Anterior cingulate cortex (tissue), 58 donors: Measurements from ENCODE around the gene PLPPR2.
"Not testable (repeated sequence)": the region's sequence is repeated elsewhere in the genome, so short reads cannot be mapped to it uniquely, and the experiment has no call there.

Source experiments
- DNase-seq, 58 donors: peaks; one replicate each; lab custom pipeline; 2025; lab: John Stamatoyannopoulos, UW

PLPPR2 gene

DNA sequence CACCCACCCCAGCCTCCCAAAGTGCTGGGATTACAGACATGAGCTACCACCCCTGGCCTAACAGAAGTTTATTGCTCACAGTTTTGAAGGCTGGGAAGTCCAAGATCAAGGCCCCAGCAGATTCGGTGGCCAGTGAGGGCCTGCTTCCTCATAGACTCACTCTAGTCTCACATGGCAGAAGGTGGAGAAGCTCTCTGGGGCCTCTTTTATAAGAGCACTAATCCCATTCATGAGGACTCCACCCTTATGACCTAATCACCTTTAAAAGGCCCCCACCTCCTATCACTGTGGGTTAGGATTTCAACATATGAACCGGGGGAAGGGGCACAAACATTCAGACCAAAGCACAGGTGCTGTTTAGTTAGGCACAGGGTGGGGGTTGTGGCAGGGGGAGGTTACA lies 12.3 kb downstream of the PLPPR2 start:
- DNase-seq, result no peak

DNA sequence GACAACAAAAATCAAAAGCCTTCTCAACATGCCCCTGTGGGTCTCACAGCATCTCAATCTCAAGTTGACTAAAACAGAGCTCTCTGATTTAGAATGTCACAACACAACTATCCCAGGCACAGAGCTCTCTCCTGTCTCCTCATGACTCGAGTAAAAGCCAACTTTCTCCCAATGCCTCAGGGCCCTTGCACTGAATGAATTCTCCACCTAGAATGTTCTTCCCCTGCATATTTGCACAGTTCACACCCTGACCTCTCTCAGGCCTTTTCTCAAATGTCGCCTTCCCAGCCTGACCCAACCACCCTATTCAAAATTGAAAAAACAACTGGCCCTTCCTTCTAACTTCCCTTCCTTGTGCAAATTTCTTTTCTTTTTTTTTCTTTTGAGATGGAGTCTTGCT lies 15.5 kb downstream of the PLPPR2 start:
- no peak for DNase-seq

DNA sequence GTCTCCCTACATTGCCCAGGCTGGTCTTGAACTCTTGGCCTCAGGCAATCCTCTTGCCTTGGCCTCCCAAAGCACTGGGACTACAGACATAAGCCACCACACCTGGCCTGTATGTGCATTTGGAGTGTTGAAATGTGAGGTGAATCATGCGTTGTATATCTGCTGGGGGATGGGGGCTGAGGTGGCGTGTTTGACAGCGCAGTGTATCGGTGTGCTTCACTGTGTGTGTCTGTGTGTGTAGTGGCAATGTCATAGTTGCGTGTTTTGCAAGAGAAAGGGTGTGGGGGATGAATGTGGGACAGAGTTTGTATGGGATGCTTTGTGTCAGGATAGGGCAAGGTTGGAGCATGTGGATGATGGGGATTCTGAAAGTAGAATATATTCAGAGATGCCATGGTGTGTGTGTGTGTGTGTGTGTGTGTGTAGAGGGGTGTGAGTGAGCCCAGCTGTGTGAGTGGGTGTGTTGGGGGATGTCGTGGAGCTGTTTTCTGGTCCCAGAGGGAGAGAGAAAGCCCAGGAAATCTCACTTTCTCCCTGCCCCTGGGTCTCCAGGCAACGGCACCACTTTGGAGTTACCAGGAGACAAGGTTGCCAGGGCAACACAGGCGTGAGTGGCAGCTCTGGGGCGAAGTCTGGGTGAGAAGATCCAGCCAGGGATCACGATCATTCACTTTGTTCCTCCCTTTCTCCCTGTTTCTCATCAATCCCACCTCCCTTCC lies 18.1 kb downstream of the PLPPR2 start:
- peak in 56 of 58 donors; percentile 12 to 89 (median 64) for DNase-seq

DNA sequence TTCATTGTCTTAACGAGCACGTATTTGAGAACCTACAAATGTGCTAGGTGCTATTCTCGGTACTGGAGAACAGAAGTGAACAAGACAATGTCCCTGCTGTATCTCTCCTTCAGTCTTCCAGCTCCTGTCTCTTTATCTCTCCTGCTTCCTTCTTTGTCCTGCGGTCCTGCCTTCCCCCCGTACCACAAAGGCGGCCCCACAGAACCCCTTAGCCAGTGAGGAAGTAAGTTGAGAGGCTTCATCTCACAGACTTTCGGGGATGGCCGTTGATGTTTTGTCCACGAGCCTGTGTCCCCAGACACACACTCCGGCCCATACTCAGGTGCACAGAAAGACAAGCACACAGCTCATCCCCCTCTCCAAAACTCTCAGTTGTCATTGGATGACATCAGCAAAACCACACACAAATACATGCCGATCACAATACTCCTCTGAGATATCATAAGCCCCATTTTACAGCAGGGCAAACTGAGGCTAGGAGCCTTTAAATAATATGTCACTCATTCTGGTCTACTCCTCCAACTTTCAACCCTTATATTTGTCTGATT lies 18.7 kb downstream of the PLPPR2 start:
- peak in 8 of 58 donors; percentile 9 to 81 (median 40) for DNase-seq

DNA sequence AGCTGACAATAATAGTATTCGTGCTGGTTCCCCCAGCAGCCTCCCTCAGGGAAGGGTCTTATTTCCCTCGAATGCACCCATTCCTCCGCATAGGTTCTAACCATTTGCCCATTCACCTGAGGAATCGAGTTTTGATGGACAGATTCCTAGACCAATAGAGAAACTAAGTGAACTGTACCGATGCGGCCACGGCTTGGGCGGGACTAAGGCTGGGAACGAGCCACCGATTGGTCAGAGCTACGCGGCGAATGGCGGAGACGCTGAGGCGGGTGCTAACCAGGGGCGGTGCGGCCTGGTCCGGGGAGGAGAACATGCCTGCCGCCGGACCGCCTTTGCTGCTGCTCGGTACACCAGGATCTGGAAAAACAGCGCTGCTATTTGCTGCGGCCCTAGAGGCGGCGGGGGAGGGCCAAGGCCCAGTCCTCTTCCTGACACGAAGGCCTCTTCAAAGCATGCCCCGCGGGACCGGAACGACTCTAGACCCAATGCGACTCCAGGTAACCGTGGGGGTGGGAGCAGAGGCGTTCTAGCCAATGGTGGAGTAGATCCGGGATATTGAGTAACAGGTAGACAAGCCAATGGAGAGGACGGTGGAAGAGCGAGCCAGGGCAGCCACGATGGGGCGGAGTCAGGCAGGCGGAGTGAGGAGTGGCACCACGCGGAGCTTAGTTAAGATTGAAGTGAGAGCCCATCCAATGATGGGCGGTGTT lies 19.4 kb downstream of the PLPPR2 start, which contains the start of gene SWSAP1:
TSS of gene SWSAP1 (plus strand) at position 234 of the 710 bp plus-strand sequence. CDS start at position 249, 15 bp downstream.
- peak; percentile 92 to 100 (median 99) for DNase-seq

DNA sequence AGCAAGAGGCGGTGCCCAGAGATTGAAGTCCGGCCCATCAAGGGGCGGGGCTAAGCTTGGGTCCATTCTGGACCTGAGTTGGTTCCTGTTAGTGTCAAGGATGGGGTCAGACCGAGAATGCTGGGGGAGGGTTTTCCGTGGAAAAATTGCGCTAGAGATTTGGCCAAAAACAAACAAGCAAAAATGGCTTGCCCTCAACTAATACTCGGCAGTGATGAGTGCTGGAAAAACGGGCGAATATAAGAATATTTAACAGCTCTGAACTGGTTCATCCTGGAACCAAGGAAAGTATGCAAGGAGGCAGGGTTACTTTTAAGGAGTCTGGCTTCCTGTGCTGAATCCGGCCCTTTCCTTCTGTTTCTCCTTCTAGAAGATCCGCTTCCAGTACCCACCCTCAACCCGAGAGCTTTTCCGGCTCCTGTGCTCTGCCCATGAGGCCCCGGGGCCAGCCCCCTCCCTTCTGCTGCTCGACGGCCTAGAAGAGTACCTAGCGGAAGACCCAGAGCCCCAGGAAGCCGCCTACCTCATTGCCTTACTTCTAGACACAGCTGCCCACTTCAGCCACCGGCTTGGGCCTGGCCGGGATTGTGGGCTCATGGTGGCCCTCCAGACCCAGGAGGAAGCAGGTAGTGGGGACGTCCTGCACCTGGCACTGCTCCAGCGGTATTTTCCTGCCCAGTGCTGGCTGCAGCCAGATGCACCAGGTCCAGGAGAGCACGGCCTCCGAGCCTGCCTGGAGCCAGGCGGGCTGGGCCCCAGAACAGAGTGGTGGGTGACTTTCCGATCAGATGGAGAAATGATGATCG lies 20.1 kb downstream of the PLPPR2 start:
- DNase-seq, result peak in 32 of 58 donors; percentile 7 to 50 (median 34)

DNA sequence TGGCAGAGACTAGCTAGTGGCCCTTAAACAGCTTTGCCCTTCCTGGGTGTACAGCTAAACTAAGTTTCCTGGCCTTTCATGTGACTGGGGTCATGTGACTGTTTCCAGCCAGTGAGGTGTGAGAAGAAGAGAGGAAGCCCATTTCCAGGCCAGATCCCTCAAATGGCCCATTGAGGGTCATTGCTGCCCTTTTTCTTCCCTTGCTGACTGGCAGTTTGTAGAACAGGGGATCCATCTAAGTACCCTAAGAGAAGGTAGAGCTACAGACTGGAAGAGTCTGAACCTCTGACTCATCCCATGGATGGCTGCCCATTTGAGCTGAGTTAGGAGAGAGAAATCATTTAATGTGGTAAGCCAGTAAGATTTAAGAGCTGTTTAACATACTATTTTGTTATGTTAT lies 22.0 kb downstream of the PLPPR2 start:
- DNase-seq, result peak in 15 of 58 donors; percentile 2 to 50 (median 10)

DNA sequence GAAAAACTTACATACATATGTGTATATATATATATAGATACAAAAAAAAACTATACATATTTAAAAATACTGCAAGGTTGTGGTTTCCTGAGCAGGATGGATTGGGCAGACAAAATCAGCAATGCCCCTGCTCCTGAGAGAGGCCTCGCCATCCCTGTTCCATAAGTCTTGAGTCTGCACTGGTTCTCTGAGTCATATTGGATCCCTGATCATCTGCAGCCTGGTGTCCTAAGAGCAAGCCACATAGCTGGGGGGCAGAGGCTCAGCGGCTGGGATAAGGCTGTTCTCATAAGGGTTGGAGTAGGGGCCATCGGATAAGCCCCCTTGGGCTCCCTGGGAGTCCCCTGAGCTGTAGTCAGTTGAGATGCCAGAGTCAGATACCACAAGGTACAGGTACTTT lies 22.5 kb downstream of the PLPPR2 start:
- no peak for DNase-seq

DNA sequence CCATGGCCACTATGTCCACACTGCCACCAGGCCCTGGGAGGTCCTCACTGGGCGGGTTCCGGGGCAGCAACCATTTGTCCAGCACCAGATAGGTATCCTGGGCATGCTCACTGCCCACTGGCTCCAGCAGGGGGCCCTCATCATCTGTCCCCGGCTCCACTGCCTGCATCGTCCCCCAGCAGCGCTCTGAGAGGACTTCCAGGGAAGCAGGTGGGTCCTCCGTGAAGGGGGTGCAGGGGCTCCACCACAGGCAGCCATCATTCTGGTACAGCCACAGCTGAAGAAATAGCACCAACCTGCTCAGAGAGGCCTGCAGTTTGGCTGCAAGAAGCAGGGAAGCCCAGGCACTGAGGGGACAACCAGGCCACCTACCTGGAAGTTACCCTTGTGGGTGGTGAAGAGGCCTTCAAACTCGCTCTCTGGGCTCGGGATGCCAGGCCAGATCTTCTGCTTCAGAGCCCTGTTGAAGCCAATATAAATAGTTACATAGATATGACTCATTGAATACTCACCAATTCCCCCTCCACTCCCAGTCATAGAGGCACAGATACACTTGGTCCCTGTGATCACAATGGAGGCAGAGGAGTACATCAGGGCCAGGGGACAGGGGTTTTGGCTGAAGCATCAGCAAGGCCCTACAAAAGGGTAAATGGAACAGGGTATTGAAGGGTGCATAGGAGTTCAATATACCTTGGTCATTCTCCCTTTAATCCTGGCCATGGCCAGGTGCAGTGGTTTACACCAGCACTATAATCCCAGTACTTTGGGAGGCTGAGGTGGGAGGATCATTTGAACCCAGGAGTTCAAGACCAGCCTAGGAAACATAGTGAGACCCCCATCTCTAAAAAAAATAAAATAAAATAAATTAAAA lies 23.3 kb downstream of the PLPPR2 start:
- DNase-seq, result peak in 36 of 58 donors; percentile 4 to 58 (median 22)

DNA sequence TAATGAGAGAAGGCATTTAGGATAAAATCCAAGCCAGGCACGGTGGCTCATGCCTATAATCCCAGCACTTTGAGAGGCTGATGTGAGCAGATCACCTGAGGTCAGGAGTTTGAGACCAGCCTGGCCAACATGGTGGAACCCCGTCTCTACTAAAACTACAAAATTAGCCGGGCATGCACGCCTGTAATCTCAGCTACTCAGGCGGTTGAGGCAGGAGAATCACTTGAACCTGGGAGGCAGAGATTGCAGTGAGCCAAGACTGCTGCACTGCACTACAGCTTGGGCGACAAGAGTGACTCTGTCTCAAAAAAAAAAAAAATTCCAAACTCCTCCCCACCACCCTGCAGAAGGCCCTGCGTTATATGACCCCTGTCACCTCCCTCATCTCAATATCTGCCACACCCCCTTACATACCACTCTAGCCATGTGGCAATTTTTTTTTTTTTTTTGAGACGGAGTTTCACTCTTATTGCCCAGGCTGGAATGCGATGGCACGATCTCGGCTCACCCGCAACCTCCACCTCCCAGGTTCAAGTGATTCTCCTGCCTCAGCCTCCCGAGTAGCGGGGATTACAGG lies 24.1 kb downstream of the PLPPR2 start:
- DNase-seq, result not testable (repeated sequence)

DNA sequence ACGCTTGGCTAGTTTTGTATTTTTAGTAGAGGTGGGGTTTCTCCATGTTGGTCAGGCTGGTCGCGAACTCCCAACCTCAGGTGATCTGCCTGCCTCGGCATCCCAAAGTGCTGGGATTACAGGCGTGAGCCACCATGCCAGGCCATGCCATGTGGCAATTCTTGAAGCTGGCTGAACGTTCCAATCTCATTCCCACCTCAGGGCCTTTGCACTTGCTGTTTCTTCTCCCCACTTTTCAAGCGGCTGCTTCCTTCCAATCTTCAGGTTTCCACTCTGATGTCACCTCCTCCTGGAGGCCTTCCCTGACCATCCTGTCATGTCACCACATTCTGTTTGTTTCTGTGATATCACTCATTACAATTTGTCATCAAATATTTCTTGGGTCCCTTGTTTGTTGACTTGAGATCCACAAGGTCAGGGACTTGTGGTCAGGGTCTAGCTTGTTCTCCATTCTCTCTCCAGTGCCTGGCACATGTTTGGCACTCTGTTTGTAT lies 24.7 kb downstream of the PLPPR2 start:
- no peak for DNase-seq

DNA sequence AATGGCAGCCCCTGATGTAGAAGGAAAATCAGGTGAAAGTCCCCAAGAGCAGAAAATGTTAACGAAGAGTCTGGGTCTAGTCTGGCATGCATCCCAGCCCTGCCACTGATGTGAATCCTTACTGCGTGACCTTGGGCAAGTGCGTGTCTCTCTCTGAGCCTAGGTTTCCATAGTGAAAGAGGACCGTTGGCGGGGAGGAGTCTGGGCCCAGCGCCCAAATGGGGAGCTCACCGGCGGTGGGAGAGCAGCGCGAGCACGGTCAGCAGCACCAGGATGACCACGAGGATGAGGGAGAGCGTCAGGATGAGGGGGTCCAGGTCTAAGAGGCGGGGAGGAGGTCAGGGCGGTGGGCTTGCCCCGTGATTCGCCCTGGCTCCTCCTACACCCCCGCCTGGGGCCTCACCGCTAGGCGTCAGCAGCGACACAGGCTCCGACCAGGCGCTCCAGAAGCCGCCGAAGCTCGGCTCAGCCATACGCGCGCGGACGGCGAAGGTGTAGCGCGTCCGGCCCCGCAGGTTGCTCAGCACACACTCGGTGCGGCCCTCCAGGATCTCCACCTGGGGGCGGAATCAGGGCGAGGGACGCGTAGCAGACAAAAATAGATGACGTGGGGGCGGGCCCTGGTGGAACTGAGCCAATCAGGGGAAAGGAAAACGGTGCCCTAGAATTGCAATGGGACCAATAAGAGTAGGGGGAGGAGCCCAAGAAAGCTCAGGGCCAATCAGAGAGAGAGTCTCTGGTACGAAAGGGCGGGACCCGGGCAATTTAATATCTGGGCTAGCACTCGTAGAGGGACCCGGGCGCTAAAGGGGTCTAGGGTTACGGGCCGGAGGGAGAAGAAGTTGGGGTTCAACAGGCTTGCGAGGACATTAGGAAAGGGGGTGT lies 25.7 kb downstream of the PLPPR2 start:
- peak; percentile 65 to 97 (median 88) for DNase-seq

DNA sequence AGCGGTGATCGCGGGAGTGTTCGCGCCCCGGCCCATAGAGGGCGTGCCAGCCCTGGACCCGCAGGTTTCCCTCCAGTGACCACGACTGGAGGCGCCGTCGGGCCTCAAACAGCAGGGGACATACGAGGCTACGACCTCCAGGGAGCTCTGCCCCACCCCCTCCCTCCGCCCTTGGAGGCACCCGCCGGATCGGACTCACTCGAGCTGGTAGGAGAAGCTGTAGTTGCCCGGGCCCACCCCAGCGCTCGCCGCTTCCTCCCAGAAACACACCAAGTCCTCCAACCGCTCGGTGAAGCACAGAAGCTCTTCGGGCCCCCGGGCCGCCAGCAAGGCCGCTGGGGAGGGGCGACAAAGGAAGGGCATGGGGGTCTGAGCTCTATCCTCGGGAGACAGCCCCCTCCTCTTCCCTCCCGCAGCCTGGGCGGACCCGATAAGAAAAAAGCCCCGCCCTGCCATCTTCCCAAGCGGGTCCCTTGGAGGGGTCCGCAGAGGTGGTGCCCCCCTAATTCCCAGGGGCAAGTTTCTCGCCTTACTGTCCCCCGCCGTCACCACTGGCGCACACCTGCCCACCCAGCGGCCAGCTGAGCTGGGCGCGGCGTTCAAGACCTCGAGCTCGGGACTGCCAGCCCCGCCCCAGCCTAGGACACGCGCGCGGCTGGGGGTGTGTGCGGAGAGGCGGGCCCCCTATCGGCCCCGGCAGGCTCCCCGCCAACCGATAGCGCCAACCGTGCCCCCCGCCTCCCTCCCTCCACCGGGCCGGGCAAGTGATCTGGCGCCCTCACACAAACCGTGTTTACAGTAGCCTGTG lies 27.9 kb downstream of the PLPPR2 start:
- DNase-seq, result peak in 5 of 58 donors; percentile 4 to 24 (median 11)

DNA sequence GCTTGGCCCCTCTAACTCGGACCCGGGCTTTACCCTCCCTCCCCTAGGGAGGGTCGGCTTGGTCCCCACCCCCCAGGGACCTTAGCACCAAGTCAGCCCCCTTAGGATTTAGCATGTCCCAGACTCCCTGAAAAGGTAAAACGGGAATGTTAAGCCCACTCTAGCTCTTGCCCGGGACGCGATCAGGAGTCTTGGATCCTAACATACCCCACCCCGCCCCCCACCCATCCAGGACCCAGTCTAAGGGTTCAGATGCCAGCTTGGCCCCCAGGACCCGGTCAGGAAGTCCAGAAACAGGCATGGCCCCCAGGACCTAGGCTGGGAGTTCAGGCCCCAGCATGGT lies 28.4 kb downstream of the PLPPR2 start:
- no peak for DNase-seq

DNA sequence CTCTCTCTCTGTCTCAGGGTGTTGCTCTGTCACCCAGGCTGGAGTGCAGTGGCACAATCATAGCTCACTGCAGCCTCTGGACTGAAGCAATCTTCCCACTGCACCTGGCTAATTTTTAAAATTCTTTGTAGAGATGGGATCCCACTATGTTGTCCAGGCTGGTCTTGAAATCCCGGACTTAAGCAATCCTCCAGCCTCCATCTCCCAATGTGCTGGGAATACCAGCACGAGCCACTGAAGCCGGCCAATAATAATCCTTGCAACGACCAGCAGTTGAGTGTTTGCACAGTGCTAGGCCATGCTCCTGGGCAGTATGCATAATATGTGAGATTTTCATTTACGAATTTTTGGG lies 29.5 kb downstream of the PLPPR2 start:
- no peak for DNase-seq

DNA sequence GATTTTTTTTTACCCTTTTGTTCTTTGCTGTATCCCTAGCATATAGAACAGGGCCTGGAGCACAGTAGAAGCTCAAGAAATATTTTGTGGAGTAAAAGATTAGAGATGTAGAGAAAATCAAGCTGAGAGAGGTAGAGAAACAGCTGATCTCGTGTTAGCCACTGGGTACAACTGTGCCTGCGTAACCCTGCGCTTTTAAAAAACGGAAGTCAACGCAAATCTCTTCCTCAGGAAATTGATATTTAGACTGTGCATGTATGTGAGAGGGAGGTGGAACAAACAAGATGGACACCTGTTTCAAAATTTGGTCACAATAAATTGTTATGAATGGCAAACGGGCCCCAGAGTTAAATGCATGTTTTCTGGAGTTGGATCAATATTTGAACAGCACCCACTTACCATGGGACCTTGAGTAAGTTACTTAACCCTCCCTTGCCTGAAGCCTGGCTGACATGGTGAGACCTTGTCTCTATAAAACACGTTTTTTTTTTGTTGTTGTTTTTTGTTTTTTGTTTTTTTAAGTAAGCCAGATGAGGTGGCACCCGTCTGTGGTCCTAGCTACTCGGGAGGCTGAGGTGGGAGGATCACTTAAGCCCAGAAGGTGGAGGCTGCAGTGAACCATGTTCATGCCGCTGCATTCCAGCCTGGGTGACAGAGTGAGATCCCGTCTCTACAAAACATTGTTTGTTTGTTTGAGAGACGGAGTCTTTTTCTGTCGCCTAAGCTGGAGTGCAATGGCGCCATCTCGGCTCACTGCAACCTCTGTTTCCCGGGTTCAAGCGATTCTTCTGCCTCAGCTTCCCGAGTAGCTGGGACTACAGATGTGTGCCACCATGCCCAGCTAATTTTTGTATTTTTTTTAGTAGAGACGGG lies 32.2 kb downstream of the PLPPR2 start:
- no peak for DNase-seq
